ENCODE measurements around the gene RBM17.

The RBM17 gene

GRCh38 chr10:6128591-6129251 lies 39.9 kb downstream of the RBM17 start:
- Histone ChIP-seq H3K36me3 (ENCODE audit: insufficient read depth, low read length) (no peaks in the 10 kb centered on the region), H3K27ac (ENCODE audit: low read depth, low read length) (no peak overlapping the region), H3K27me3 (ENCODE audit: insufficient read depth, low read length) (no peaks in the 10 kb centered on the region), H3K4me1 (ENCODE audit: insufficient read depth, low read length) (peaks cover 11% of the 10 kb centered on the region), H3K9ac (ENCODE audit: low read depth, low read length) (no peak overlapping the region), H3K4me3 (ENCODE audit: low read length) (no peak overlapping the region), H3K9me3 (ENCODE audit: insufficient read depth, low read depth, low read length) (no peaks in the 10 kb centered on the region)
- WGBS: 38% methylated on average over 15 of the region's 15 CpGs

- WGBS: 92% methylated on average over 7 of the region's 7 CpGs
Observed at GRCh38 chr10:6130848-6131470, 42.1 kb downstream of the RBM17 start.

DNA sequence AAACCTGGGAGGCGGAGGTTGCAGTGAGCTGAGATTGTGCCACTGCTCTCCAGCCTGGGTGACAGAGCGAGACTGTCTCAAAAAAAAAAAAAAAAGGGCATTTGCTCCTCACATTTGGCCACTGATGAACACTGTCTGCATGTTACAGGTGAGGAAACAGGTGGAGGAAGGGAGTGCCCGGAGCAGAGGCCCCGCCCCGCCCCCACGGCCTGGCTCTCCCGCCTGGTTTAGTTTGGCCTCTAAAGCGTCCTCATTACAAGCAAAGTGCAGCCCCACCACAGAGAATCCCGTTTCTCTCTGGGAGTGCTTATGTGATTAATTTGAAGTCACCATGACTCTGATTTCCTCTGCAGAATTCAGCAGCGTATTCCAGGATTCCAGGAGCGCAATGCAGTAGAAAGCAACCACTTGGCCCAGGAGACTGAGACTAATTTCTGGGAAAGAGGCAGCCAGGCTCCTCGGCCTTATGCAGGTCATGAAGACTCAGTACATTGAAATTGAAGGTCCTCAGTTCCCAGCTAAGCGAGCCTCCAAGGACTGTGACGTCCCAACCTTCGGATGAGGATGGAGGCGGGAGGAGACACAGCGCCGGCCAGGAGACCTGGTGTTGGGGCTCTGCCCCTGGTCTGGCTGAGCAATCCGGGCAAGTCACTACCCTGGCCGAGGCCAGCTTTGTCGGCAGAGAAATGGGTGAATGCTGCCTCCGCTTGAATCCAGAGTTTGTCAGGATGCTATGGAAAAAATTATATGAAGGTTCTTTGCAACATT lies 44.7 kb downstream of the RBM17 start:
- H3K27me3 ChIP-seq (ENCODE audit: insufficient read depth, low read length): no peaks in the 10 kb centered on the region
- no peak overlapping the region for H3K27ac ChIP-seq (ENCODE audit: low read depth, low read length)
- no peaks in the 10 kb centered on the region for H3K9me3 ChIP-seq (ENCODE audit: insufficient read depth, low read depth, low read length)
- 86% methylated on average over 21 of the region's 22 CpGs for WGBS
- no peaks in the 10 kb centered on the region for H3K36me3 ChIP-seq (ENCODE audit: insufficient read depth, low read length)
- no peak overlapping the region for H3K9ac ChIP-seq (ENCODE audit: low read depth, low read length)
- H3K4me3 ChIP-seq (ENCODE audit: low read length): no peak overlapping the region
- peaks cover 11% of the 10 kb centered on the region for H3K4me1 ChIP-seq (ENCODE audit: insufficient read depth, low read length)

More at GRCh38 chr10:6130848-6131470, 42.1 kb downstream of the RBM17 start:
- Histone ChIP-seq H3K36me3 (ENCODE audit: insufficient read depth, low read length) (no peaks in the 10 kb centered on the region), H3K4me1 (ENCODE audit: insufficient read depth, low read length) (peaks cover 11% of the 10 kb centered on the region), H3K27ac (ENCODE audit: low read depth, low read length) (no peak overlapping the region), H3K27me3 (ENCODE audit: insufficient read depth, low read length) (no peaks in the 10 kb centered on the region), H3K9me3 (ENCODE audit: insufficient read depth, low read depth, low read length) (no peaks in the 10 kb centered on the region), H3K9ac (ENCODE audit: low read depth, low read length) (no peak overlapping the region), H3K4me3 (ENCODE audit: low read length) (no peak overlapping the region)

DNA sequence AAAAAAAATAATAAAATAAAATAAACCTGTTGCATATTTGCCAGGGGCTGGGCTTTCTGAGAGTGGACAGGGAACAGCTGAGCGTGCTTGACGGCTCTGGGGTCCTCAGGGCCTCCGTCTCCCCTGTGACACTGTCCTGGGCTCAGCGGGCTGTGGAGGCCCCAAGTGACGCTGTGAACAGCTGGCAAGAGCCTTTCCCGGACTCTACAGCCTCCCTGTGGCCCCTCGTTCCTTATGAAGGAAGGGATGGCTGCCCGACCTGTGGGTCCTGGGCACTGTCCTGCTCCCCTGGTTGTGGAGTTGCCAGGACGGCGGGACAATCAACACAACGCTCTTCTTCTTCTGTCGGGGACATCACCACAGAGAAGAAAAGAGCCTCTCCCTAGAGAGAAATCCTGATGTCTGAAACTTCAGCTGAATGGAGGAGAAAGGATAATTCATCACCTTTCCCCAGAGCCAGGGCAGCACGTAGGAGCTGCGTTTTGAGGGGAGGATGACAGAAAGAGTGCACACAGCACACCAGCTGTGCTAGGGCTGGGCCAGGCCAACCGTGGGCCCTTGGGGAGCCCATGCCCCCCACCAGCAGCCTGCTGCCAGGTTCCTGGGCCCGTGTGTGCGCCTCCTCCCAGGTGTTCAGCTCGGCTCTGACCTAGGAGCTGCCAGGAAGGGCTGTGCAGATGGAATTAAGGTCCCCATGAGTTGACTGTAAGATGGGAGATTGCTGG lies 45.4 kb downstream of the RBM17 start:
- H3K36me3 ChIP-seq (ENCODE audit: insufficient read depth, low read length): no peaks in the 10 kb centered on the region
- no peak overlapping the region for H3K4me3 ChIP-seq (ENCODE audit: low read length)
- H3K9me3 ChIP-seq (ENCODE audit: insufficient read depth, low read depth, low read length): no peaks in the 10 kb centered on the region
- H3K9ac ChIP-seq (ENCODE audit: low read depth, low read length): no peak overlapping the region
- no peak overlapping the region for H3K27ac ChIP-seq (ENCODE audit: low read depth, low read length)
- 91% methylated on average over 17 of the region's 18 CpGs for WGBS
- no peaks in the 10 kb centered on the region for H3K27me3 ChIP-seq (ENCODE audit: insufficient read depth, low read length)
- 0 out of 2 replicates have a peak, but pooled peaks cover 5% of the 10 kb centered on the region for H3K4me1 ChIP-seq (ENCODE audit: insufficient read depth, low read length)

DNA sequence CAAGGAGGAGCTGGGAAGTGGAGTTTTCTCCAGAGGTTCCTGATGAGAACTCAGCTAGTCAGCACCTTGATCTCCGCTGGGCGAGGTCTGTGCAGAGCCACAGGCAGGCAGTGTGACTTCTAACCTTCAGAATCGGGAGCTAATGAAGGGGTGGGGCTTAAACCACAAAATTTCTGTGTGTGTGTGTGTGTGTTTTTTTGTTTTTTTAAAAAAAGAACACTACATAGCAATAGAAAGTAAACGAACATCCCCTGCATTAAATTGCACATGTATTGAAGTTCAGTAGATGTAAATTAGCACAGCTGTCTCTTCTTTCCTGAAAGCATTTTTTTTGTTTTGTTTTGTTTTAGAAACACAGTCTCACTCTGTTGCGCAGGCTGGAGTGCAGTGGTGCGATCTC lies 46.2 kb downstream of the RBM17 start:
- Histone ChIP-seq H3K27me3 (ENCODE audit: insufficient read depth, low read length) (no peaks in the 10 kb centered on the region), H3K4me1 (ENCODE audit: insufficient read depth, low read length) (peaks cover 7% of the 10 kb centered on the region; the same call in 1 of the 2 replicates), H3K36me3 (ENCODE audit: insufficient read depth, low read length) (no peaks in the 10 kb centered on the region), H3K9me3 (ENCODE audit: insufficient read depth, low read depth, low read length) (no peaks in the 10 kb centered on the region), H3K27ac (ENCODE audit: low read depth, low read length) (no peak overlapping the region), H3K4me3 (ENCODE audit: low read length) (no peak overlapping the region), H3K9ac (ENCODE audit: low read depth, low read length) (no peak overlapping the region)
- 92% methylated on average over 6 of the region's 6 CpGs for WGBS

DNA sequence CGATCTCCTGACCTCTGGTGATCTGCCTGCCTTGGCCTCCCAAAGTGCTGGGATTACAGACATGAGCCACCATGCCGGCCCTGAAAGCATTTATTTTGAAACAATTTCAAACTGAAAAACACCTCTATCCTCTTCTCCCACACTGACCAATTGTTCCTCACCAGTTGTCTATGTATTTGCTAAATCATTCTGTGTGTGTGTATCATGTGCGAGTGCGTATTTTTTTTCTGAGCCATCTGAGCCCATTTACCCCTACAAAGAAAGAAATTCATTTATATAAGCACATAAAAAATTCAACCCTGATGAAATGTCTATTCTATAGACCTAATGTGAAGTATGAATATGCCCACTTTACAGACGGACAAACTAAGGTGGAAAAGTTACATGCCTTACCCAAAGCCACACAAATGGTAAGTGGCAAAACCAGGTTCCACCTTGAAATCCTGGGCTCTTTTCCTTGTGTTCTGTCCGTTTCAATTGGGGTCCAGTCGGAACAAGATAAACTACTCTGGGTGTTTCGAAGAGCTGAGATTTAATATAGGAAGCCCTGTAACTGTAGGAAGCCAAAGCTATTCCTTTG lies 46.8 kb downstream of the RBM17 start:
- no peaks in the 10 kb centered on the region for H3K27me3 ChIP-seq (ENCODE audit: insufficient read depth, low read length)
- H3K4me3 ChIP-seq (ENCODE audit: low read length): no peak overlapping the region
- no peak overlapping the region for H3K9ac ChIP-seq (ENCODE audit: low read depth, low read length)
- no peak overlapping the region for H3K27ac ChIP-seq (ENCODE audit: low read depth, low read length)
- H3K4me1 ChIP-seq (ENCODE audit: insufficient read depth, low read length): peaks cover 14% of the 10 kb centered on the region; the same call in 1 of the 2 replicates
- H3K9me3 ChIP-seq (ENCODE audit: insufficient read depth, low read depth, low read length): no peaks in the 10 kb centered on the region
- no peaks in the 10 kb centered on the region for H3K36me3 ChIP-seq (ENCODE audit: insufficient read depth, low read length)
- 85% methylated on average over 6 of the region's 8 CpGs for WGBS

DNA sequence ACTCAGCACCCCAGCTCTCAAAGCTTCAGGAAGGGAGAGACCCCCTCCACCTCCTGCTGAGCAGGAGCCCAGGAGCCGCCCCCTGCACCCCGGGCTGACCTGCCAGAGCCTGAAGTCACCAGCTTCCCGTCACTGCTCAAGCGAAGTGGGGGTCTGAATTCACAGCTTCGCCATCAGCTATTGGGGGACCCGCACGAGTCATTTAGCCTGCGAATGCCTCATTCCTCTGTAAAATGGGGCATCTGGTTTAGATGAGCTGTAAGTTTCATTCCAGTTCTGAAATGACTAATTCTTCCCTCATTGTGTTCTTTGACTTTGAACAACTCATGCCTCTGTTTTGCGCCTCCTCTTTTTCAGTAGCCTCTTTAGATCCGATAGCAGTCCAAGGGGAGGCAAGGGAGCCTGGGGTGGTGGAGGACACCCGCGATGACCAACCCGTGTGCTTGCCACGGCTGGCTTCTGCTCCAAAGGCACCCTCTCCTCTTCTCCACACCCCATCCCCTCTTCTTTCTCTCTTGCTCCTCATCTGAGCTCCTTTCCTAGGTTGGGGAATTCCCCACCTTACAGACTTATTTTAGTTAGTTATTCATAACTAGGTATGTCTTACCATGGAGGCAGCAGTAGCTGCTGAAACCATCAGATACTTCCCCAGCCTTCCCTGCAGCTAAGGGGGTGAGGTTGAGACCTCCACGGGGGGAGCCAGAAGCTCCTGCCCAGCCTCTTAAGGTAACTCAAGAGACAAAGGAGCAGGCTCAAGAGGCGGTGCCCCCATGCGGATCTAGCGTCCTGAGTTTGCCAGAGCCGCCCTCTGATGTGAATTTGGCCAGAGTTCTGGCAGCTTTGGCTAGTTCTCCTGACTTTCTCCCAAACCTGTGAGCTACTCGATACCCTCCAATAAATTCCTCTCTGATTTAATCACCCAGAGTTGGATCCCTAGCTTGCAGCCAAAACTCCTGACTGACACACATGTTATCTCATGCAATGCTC lies 47.7 kb downstream of the RBM17 start:
- Histone ChIP-seq H3K36me3 (ENCODE audit: insufficient read depth, low read length) (no peaks in the 10 kb centered on the region), H3K9ac (ENCODE audit: low read depth, low read length) (no peak overlapping the region)
- WGBS: 74% methylated on average over 20 of the region's 20 CpGs

DNA sequence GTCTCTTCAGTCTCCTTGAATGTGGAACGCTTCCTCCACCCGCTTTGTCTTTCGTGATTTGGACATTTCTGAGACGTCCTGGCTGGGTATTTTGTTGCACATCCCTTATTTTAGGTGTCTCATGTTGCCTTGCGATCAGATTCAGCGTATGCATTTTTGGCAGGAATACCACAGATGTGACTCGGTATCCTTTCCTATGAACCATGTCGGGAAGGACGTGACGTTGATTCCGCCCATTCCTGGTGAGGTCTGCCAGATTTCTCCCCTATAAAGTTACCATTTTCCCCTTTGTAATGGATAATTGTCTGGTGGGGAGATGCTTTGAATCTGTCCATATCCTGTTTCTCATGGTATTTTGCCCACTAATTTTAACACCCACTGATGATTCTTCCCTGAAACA lies 49.6 kb downstream of the RBM17 start:
- no peaks in the 10 kb centered on the region for H3K9me3 ChIP-seq (ENCODE audit: insufficient read depth, low read depth, low read length)
- 95% methylated on average over 11 of the region's 11 CpGs for WGBS

More for the DNA sequence above, 47.7 kb downstream of the RBM17 start:
- Histone ChIP-seq H3K27me3 (ENCODE audit: insufficient read depth, low read length) (no peaks in the 10 kb centered on the region), H3K4me1 (ENCODE audit: insufficient read depth, low read length) (peaks cover 20% of the 10 kb centered on the region), H3K9me3 (ENCODE audit: insufficient read depth, low read depth, low read length) (no peaks in the 10 kb centered on the region), H3K27ac (ENCODE audit: low read depth, low read length) (no peak overlapping the region), H3K4me3 (ENCODE audit: low read length) (no peak overlapping the region)

GRCh38 chr10:6139470-6139869 lies 50.6 kb downstream of the RBM17 start:
- Histone ChIP-seq H3K4me3 (ENCODE audit: low read length) (no peak overlapping the region), H3K9me3 (ENCODE audit: insufficient read depth, low read depth, low read length) (no peaks in the 10 kb centered on the region), H3K4me1 (ENCODE audit: insufficient read depth, low read length) (peaks cover 20% of the 10 kb centered on the region), H3K27ac (ENCODE audit: low read depth, low read length) (no peak overlapping the region), H3K27me3 (ENCODE audit: insufficient read depth, low read length) (peaks cover 11% of the 10 kb centered on the region; the same call in 1 of the 2 replicates), H3K36me3 (ENCODE audit: insufficient read depth, low read length) (no peaks in the 10 kb centered on the region), H3K9ac (ENCODE audit: low read depth, low read length) (no peak overlapping the region)
- 93% methylated on average over 11 of the region's 11 CpGs for WGBS

More for the DNA sequence above, 49.6 kb downstream of the RBM17 start:
- Histone ChIP-seq H3K27me3 (ENCODE audit: insufficient read depth, low read length) (peaks cover 2% of the 10 kb centered on the region; the same call in 1 of the 2 replicates), H3K36me3 (ENCODE audit: insufficient read depth, low read length) (no peaks in the 10 kb centered on the region), H3K4me3 (ENCODE audit: low read length) (no peak overlapping the region), H3K27ac (ENCODE audit: low read depth, low read length) (no peak overlapping the region), H3K4me1 (ENCODE audit: insufficient read depth, low read length) (peaks cover 20% of the 10 kb centered on the region), H3K9ac (ENCODE audit: low read depth, low read length) (no peak overlapping the region)
